ENCODE measurements around the gene PLCB1. TPM values are rescaled to one million over a fixed set of nuclear protein-coding genes. Genes with fewer than 3 reads are reported as not detected.

Gene PLCB1
- total RNA-seq, 1 experiment from 2014 or later, result 4.4 TPM

DNA sequence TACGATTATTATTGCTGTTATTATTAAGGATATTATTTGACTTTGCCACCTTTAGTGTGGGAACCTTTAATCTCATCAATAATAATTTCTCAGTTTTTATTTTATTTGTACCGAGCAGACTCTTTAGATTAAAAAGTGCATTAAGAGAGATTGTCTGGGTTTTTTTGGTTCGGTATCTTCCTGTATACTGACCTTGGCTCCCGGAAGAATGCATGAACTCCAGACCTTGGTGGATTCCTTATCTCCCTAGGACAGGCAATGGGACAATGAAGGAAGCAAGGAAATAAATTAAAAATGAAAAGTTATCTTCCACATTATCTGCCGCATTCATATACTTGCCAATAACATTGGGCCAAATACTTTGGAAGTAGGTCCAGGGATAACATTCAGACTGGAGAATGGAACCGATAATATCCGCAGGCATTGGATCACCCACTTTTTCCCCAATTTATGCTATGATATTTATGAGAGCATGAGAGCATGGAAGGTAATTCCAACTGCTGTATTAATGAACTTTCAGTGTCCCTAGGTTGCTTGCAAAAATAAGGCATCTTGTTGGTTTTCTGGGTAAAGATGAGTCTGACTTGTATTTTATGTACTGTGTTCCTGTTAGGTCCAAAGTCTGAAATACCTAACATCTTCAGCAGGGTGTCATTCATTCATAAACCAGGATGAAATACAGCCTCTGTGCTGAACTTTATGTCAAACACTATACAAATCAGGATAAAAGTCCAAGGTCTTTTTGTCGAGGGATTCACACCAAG lies 232.1 kb downstream of the PLCB1 start:
- Histone ChIP-seq H3K27me3 (ENCODE audit: low read length) (peaks cover 58% of the 10 kb centered on the region), H3K4me1 (ENCODE audit: insufficient read depth, low read length) (no peaks in the 10 kb centered on the region), H4K20me1 (ENCODE audit: low read length) (no peaks in the 10 kb centered on the region), H3K36me3 (ENCODE audit: low read depth, low read length) (no peaks in the 10 kb centered on the region), H3K9ac (ENCODE audit: low read length) (no peak overlapping the region), H3K4me3 (ENCODE audit: low read length) (no peak overlapping the region), H3F3A (ENCODE audit: low read length, unreplicated experiment) (no peaks in the 10 kb centered on the region), H3K4me2 (ENCODE audit: low read length) (no peak overlapping the region), H2AFZ (ENCODE audit: low read length) (no peak overlapping the region), H3K79me2 (ENCODE audit: low read length) (no peaks in the 10 kb centered on the region), H3K9me2 (replicated peaks; ENCODE audit: low read length) (no peaks in the 10 kb centered on the region), H3K27ac (ENCODE audit: low read length) (no peak overlapping the region), H3K9me3 (ENCODE audit: low read length) (no peaks in the 10 kb centered on the region)
- CTCF ChIA-PET, result no interaction called here
- POLR2A ChIA-PET (ENCODE audit: unreplicated experiment), result no interaction called here
- DNase-seq (no peak), ATAC-seq (no peak)
- intact Hi-C loops (cut with micrococcal nuclease), result no loop called here
- TF ChIP-seq, protein P1, sequence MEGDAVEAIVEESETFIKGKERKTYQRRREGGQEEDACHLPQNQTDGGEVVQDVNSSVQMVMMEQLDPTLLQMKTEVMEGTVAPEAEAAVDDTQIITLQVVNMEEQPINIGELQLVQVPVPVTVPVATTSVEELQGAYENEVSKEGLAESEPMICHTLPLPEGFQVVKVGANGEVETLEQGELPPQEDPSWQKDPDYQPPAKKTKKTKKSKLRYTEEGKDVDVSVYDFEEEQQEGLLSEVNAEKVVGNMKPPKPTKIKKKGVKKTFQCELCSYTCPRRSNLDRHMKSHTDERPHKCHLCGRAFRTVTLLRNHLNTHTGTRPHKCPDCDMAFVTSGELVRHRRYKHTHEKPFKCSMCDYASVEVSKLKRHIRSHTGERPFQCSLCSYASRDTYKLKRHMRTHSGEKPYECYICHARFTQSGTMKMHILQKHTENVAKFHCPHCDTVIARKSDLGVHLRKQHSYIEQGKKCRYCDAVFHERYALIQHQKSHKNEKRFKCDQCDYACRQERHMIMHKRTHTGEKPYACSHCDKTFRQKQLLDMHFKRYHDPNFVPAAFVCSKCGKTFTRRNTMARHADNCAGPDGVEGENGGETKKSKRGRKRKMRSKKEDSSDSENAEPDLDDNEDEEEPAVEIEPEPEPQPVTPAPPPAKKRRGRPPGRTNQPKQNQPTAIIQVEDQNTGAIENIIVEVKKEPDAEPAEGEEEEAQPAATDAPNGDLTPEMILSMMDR (conservative IDR thresholded peaks at IDR 0.05; ENCODE audit: low read depth, low read length), result no peak
- TF ChIP-seq EZH2phosphoT487 (IDR thresholded peaks at IDR 0.05; ENCODE audit: borderline replicate concordance, low read length), result no peak
- no peak for TF ChIP-seq EZH2 (IDR thresholded peaks at IDR 0.05; ENCODE audit: low read length, unreplicated experiment)
- BruUV-seq (replicated peaks), result no TSS peak

DNA sequence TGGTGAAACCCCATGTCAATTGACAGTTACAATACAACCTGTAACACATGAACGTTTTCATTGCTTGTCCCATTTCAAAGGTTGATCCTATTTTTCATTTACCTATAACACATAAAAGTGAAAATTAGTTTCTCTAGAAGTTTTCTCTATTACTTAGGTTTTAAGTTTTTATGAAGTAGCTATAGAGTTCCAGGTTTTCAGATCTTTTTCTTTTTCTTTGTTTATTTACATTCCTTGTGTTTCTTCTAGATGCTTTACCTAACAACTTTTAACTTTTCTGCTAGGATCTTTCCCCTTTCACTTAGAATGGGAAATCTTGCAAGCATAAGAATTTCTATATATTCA lies 232.6 kb downstream of the PLCB1 start:
- TF ChIP-seq, protein P1 (conservative IDR thresholded peaks at IDR 0.05; ENCODE audit: low read depth, low read length), result no peak
- TF ChIP-seq EZH2 (IDR thresholded peaks at IDR 0.05; ENCODE audit: low read length, unreplicated experiment), result no peak
- TF ChIP-seq EZH2phosphoT487 (IDR thresholded peaks at IDR 0.05; ENCODE audit: borderline replicate concordance, low read length), result no peak
- CTCF ChIA-PET, result no interaction called here
- H3K4me2 ChIP-seq (ENCODE audit: low read length), result no peak overlapping the region
- BruUV-seq (replicated peaks), result no TSS peak
- no peak overlapping the region for H2AFZ ChIP-seq (ENCODE audit: low read length)
- H3K79me2 ChIP-seq (ENCODE audit: low read length), result no peaks in the 10 kb centered on the region
- H3K36me3 ChIP-seq (ENCODE audit: low read depth, low read length), result no peaks in the 10 kb centered on the region
- no peaks in the 10 kb centered on the region for H3F3A ChIP-seq (ENCODE audit: low read length, unreplicated experiment)
- H3K9me2 ChIP-seq (replicated peaks; ENCODE audit: low read length), result no peaks in the 10 kb centered on the region
- no peaks in the 10 kb centered on the region for H4K20me1 ChIP-seq (ENCODE audit: low read length)
- DNase-seq, result no peak
- no peaks in the 10 kb centered on the region for H3K4me1 ChIP-seq (ENCODE audit: insufficient read depth, low read length)
- H3K27ac ChIP-seq (ENCODE audit: low read length), result no peak overlapping the region
- H3K9me3 ChIP-seq (ENCODE audit: low read length), result no peaks in the 10 kb centered on the region
- no peak overlapping the region for H3K9ac ChIP-seq (ENCODE audit: low read length)
- ATAC-seq, result no peak
- intact Hi-C loops (cut with micrococcal nuclease), result no loop called here
- H3K27me3 ChIP-seq (ENCODE audit: low read length), result peaks cover 62% of the 10 kb centered on the region
- H3K4me3 ChIP-seq (ENCODE audit: low read length), result no peak overlapping the region
- POLR2A ChIA-PET (ENCODE audit: unreplicated experiment), result no interaction called here

DNA sequence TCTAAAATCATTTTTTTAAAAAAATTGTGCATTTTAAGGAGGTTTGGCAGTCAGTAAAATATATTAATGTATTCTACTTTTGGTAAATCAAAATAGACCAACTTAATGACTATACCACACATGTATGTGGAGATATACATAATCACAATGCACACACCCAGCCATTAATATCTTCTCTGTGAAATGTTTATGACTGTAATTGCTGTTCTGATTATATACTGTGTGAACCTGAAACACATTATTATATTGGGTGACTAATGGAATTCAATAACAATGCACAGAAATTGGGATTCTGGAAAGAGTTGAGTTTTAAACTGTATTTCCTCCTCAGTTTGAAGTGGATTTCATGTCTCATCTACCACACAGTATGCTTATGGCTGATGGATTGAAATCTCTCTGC lies 233.6 kb downstream of the PLCB1 start:
- TF ChIP-seq, protein P1 (conservative IDR thresholded peaks at IDR 0.05; ENCODE audit: low read depth, low read length), result no peak
- TF ChIP-seq EZH2phosphoT487 (IDR thresholded peaks at IDR 0.05; ENCODE audit: borderline replicate concordance, low read length) (no peak), EZH2 (IDR thresholded peaks at IDR 0.05; ENCODE audit: low read length, unreplicated experiment) (no peak)
- Histone ChIP-seq H3K79me2 (ENCODE audit: low read length) (no peaks in the 10 kb centered on the region), H3K27me3 (ENCODE audit: low read length) (peaks cover 61% of the 10 kb centered on the region), H3K4me2 (ENCODE audit: low read length) (no peak overlapping the region), H3K9me2 (replicated peaks; ENCODE audit: low read length) (no peaks in the 10 kb centered on the region), H3K4me3 (ENCODE audit: low read length) (no peak overlapping the region), H3K9ac (ENCODE audit: low read length) (no peak overlapping the region), H3K9me3 (ENCODE audit: low read length) (no peaks in the 10 kb centered on the region), H4K20me1 (ENCODE audit: low read length) (no peaks in the 10 kb centered on the region), H3K27ac (ENCODE audit: low read length) (no peak overlapping the region), H3F3A (ENCODE audit: low read length, unreplicated experiment) (no peaks in the 10 kb centered on the region), H2AFZ (ENCODE audit: low read length) (no peak overlapping the region), H3K36me3 (ENCODE audit: low read depth, low read length) (no peaks in the 10 kb centered on the region), H3K4me1 (ENCODE audit: insufficient read depth, low read length) (no peaks in the 10 kb centered on the region)
- POLR2A ChIA-PET (ENCODE audit: unreplicated experiment), result no interaction called here
- BruUV-seq (replicated peaks), result no TSS peak
- intact Hi-C loops (cut with micrococcal nuclease), result no loop called here
- DNase-seq, result no peak
- ATAC-seq, result no peak
- CTCF ChIA-PET, result no interaction called here

Data from PC-3 (cell line).